Activated T-helper 1 cell treated with anti-CD3 and anti-CD28 coated beads, Interleukin-12 subunit alpha, Interleukin-12 subunit beta, Interleukin-2, Interleukin-4 antibody, amounts not matched to agents 30 ng/mL and 10 ng/mL and 1 ng/mL, durations not matched to agents 14 hours and 24 hours and 36 hours (primary cell): Measurements from ENCODE around the gene STARD9. TPM values are rescaled to one million over a fixed set of nuclear protein-coding genes. Genes with fewer than 3 reads are reported as not detected.

Experiments used
- DNase-seq: peaks from one replicate; pipeline ENCODE4 v3.0.0; 2021; ENCODE audit warnings: low spot score
- H3K27ac Mint-ChIP-seq: one replicate; pipeline ENCODE4 v1.8.0; 2021; ENCODE audit warnings: mild to moderate bottlenecking, mixed read lengths
- H3K27me3 Mint-ChIP-seq: one replicate; pipeline ENCODE4 v1.8.0; 2022; ENCODE audit warnings: mild to moderate bottlenecking, moderate library complexity, mixed read lengths; ENCODE audit not compliant: insufficient read depth
- H3K36me3 Mint-ChIP-seq: one replicate; pipeline ENCODE4 v1.8.0; 2021; ENCODE audit warnings: low read depth, mixed read lengths
- H3K4me1 Mint-ChIP-seq: one replicate; pipeline ENCODE4 v1.8.0; 2021; ENCODE audit warnings: low read depth, mixed read lengths
- H3K4me3 Mint-ChIP-seq: one replicate; pipeline ENCODE4 v1.8.0; 2021; ENCODE audit warnings: mild to moderate bottlenecking, moderate library complexity, mixed read lengths
- H3K9me3 Mint-ChIP-seq: one replicate; pipeline ENCODE4 v1.8.0; 2021; ENCODE audit warnings: mixed read lengths
- intact Hi-C: fragments of 100-400 bp; cut with micrococcal nuclease; formaldehyde crosslinking; loops from one replicate; pipeline ENCODE4 v1.15.1; 2024
- total RNA-seq: library from RNA; stranded (reverse); gene quantifications from 2 replicates; pipeline ENCODE4 v1.2.3, GENCODE V29; 2022

STARD9 gene
- total RNA-seq, 1 donor from 2014 or later: 9.2 TPM

- intact Hi-C loops: no loop called here
- no peaks in the 10 kb centered on the region for H3K27me3 Mint-ChIP-seq
- H3K4me1 Mint-ChIP-seq: no peaks in the 10 kb centered on the region
- H3K9me3 Mint-ChIP-seq: no peaks in the 10 kb centered on the region
- no peak for DNase-seq
- no peak overlapping the region for H3K4me3 Mint-ChIP-seq
- H3K36me3 Mint-ChIP-seq: peaks cover 13% of the 10 kb centered on the region
- H3K27ac Mint-ChIP-seq: no peak overlapping the region
Measured at GRCh38 chr15:42721016-42721415, 145.6 kb downstream of the STARD9 start.

DNA sequence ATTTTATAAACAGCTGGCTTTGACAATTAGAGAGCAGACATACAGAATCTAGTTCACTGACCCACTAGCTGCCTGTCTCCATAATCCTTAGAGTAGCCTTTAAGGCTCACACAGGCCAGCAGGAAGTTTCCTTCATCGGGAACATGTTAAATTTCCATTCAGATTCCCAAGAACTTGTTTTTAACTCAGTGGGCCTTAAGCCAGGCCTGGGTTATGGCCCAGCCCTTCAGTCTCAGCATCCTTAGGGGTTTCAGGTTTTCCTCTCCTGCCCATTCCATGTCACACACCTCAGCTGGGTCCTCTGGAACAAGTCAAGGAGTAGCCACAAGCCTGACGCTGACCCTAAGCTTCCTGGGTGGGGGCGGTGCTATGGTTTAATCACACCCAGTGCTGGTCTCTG is 146.5 kb downstream of the STARD9 start:
- intact Hi-C loops: no loop called here
- Mint-ChIP-seq H3K9me3 (no peaks in the 10 kb centered on the region), H3K36me3 (peaks cover 16% of the 10 kb centered on the region), H3K4me1 (no peaks in the 10 kb centered on the region), H3K27me3 (no peaks in the 10 kb centered on the region), H3K4me3 (no peak overlapping the region), H3K27ac (no peak overlapping the region)
- no peak for DNase-seq

GRCh38 chr15:42723068-42723467 is 147.7 kb downstream of the STARD9 start:
- no peak overlapping the region for H3K27ac Mint-ChIP-seq
- no peaks in the 10 kb centered on the region for H3K9me3 Mint-ChIP-seq
- H3K27me3 Mint-ChIP-seq: no peaks in the 10 kb centered on the region
- H3K4me1 Mint-ChIP-seq: no peaks in the 10 kb centered on the region
- DNase-seq: no peak
- intact Hi-C loops: no loop called here
- H3K4me3 Mint-ChIP-seq: no peak overlapping the region
- H3K36me3 Mint-ChIP-seq: peaks cover 19% of the 10 kb centered on the region

- intact Hi-C loops: no loop called here
- Mint-ChIP-seq H3K36me3 (peaks cover 23% of the 10 kb centered on the region), H3K9me3 (no peaks in the 10 kb centered on the region), H3K4me1 (no peaks in the 10 kb centered on the region), H3K27ac (no peak overlapping the region), H3K27me3 (no peaks in the 10 kb centered on the region), H3K4me3 (no peak overlapping the region)
- DNase-seq: no peak
Measured at GRCh38 chr15:42724276-42724675, 148.9 kb downstream of the STARD9 start.

- intact Hi-C loops: no loop called here
- H3K36me3 Mint-ChIP-seq: peaks cover 27% of the 10 kb centered on the region
- no peak overlapping the region for H3K4me3 Mint-ChIP-seq
- no peaks in the 10 kb centered on the region for H3K9me3 Mint-ChIP-seq
- H3K4me1 Mint-ChIP-seq: no peaks in the 10 kb centered on the region
- H3K27me3 Mint-ChIP-seq: no peaks in the 10 kb centered on the region
- no peak for DNase-seq
- H3K27ac Mint-ChIP-seq: no peak overlapping the region
Measured at GRCh38 chr15:42725331-42725903, 150.0 kb downstream of the STARD9 start.

- Mint-ChIP-seq H3K36me3 (peaks cover 29% of the 10 kb centered on the region), H3K27ac (no peak overlapping the region), H3K9me3 (no peaks in the 10 kb centered on the region), H3K4me1 (no peaks in the 10 kb centered on the region), H3K27me3 (no peaks in the 10 kb centered on the region), H3K4me3 (no peak overlapping the region)
- intact Hi-C loops: no loop called here
- DNase-seq: no peak
Measured at GRCh38 chr15:42726114-42726513, 150.7 kb downstream of the STARD9 start.

- H3K9me3 Mint-ChIP-seq: no peaks in the 10 kb centered on the region
- DNase-seq: no peak
- peaks cover 37% of the 10 kb centered on the region for H3K36me3 Mint-ChIP-seq
- no peaks in the 10 kb centered on the region for H3K27me3 Mint-ChIP-seq
- no peak overlapping the region for H3K27ac Mint-ChIP-seq
- H3K4me3 Mint-ChIP-seq: no peak overlapping the region
- intact Hi-C loops: no loop called here
- H3K4me1 Mint-ChIP-seq: no peaks in the 10 kb centered on the region
Measured at GRCh38 chr15:42727750-42728381, 152.5 kb downstream of the STARD9 start.

DNA sequence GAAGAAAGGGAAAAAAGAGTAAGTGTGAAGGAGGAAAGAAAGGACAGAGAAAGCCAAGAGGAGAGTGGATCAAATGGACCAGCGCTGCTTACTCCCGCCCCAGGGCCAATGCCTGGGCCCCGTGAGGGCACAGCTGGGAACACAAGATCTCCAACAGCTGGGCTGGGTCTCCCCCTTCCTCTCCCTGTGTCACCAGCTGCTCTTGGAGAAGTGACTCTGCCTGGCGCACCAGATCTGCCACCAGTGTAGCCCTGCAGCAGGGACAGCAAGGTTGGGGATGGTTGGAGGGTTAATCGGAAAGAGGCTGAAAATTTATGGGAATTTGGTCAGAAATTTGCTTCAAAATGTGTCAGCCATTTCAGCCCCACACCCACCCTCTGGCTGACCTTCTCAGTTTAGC is 153.2 kb downstream of the STARD9 start:
- H3K36me3 Mint-ChIP-seq: peaks cover 40% of the 10 kb centered on the region
- no peak overlapping the region for H3K27ac Mint-ChIP-seq
- H3K4me1 Mint-ChIP-seq: no peaks in the 10 kb centered on the region

GRCh38 chr15:42728972-42729371 is 153.6 kb downstream of the STARD9 start:
- Mint-ChIP-seq H3K4me1 (no peaks in the 10 kb centered on the region), H3K36me3 (peaks cover 43% of the 10 kb centered on the region), H3K9me3 (no peaks in the 10 kb centered on the region), H3K27ac (no peak overlapping the region), H3K27me3 (no peaks in the 10 kb centered on the region), H3K4me3 (no peak overlapping the region)
- intact Hi-C loops: no loop called here
- DNase-seq: no peak

More for the DNA sequence above, 153.2 kb downstream of the STARD9 start:
- no peak for DNase-seq
- Mint-ChIP-seq H3K4me3 (no peak overlapping the region), H3K27me3 (no peaks in the 10 kb centered on the region), H3K9me3 (no peaks in the 10 kb centered on the region)
- intact Hi-C loops: no loop called here

- Mint-ChIP-seq H3K4me3 (no peak overlapping the region), H3K36me3 (peaks cover 46% of the 10 kb centered on the region), H3K9me3 (no peaks in the 10 kb centered on the region), H3K4me1 (no peaks in the 10 kb centered on the region), H3K27ac (no peak overlapping the region), H3K27me3 (no peaks in the 10 kb centered on the region)
- intact Hi-C loops: no loop called here
- no peak for DNase-seq
Measured at GRCh38 chr15:42729409-42729808, 154.0 kb downstream of the STARD9 start.

DNA sequence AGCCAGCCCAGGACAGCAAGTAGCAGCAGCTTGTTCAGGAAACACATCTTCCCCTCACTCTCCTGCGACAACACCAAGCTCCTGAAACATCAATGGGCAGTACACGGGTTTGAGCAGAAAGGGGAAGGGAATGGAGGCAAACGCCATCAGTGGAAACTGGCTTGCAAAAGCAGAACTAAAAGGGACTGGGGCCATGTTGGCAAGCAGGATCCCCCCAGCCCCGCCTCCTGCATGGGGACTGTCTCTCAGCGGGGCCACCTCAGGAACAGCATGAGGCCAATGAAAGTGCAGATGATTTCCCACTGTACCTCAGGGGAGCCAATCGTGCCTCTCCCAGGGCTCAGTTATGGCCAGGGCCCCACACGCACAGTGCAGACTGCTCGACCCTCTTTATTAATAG is 154.7 kb downstream of the STARD9 start:
- intact Hi-C loops: loop anchor here (10.0 kb wide), 2 partner anchors 185 to 235 kb away; partner anchors contain the start of genes HAUS2, LRRC57, SNAP23 and ZNF106
- peaks cover 41% of the 10 kb centered on the region for H3K36me3 Mint-ChIP-seq

DNA sequence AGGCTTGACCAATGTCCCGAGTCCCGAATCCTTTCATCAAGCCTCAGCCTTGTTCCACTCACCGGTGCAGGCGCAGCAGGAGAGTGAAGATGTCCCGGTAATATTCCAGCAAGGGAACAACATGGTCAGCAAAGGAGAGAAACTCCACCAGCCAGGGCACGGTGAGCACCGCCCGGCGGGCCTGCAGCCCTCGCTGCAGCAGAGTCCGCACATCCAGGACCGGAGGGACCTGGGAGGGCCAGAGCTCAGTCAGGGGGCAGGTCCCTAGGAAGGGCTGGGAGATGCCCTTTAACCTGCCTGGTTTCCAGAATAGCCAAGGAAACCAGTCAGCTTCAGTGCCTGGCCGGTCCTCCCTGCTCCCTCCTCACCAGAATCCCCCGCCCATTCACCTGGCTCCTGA is 155.1 kb downstream of the STARD9 start:
- no peak for DNase-seq
- Mint-ChIP-seq H3K4me1 (no peaks in the 10 kb centered on the region), H3K36me3 (peaks cover 37% of the 10 kb centered on the region), H3K9me3 (no peaks in the 10 kb centered on the region), H3K4me3 (no peak overlapping the region), H3K27me3 (no peaks in the 10 kb centered on the region), H3K27ac (no peak overlapping the region)
- intact Hi-C loops: loop anchor here (10.0 kb wide), 2 partner anchors 186 to 236 kb away; partner anchors contain the start of genes HAUS2, LRRC57, SNAP23 and ZNF106

More for the DNA sequence above, 154.7 kb downstream of the STARD9 start:
- H3K27ac Mint-ChIP-seq: no peak overlapping the region
- no peaks in the 10 kb centered on the region for H3K9me3 Mint-ChIP-seq
- no peaks in the 10 kb centered on the region for H3K27me3 Mint-ChIP-seq
- no peaks in the 10 kb centered on the region for H3K4me1 Mint-ChIP-seq
- no peak for DNase-seq
- H3K4me3 Mint-ChIP-seq: no peak overlapping the region

DNA sequence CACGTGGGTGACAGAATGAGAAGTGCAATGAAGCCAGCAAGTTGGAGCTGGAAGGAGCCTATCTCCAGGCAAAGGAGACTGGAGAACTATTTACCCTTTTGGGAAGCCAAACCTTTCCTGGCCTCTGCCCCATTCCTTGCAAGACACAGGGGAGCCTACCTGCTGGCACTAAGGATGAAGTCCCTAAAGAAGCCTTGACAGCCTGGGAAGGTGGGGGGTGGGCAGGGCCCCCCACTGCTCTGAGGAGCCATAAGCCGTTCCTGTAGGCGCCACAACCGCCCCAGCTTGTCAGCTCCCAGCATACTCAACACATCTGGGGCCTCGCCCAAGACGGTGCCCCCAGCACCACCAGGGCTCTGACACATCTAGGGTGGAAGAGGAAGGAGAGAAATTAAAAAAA is 156.1 kb downstream of the STARD9 start:
- no peaks in the 10 kb centered on the region for H3K9me3 Mint-ChIP-seq
- H3K27me3 Mint-ChIP-seq: no peaks in the 10 kb centered on the region
- DNase-seq: no peak
- H3K4me1 Mint-ChIP-seq: no peaks in the 10 kb centered on the region
- no peak overlapping the region for H3K4me3 Mint-ChIP-seq
- H3K27ac Mint-ChIP-seq: no peak overlapping the region
- intact Hi-C loops: loop anchor here (10.0 kb wide), 2 partner anchors 187 to 237 kb away; partner anchors contain the start of genes HAUS2, LRRC57, SNAP23 and ZNF106
- H3K36me3 Mint-ChIP-seq: peaks cover 38% of the 10 kb centered on the region
